Muscle layer of colon (tissue), 2 donors: Measurements from ENCODE around the gene CFAP52.
"Not testable (repeated sequence)": the region's sequence is repeated elsewhere in the genome, so short reads cannot be mapped to it uniquely, and the experiment has no call there.

Source experiments
- H3K27ac ChIP-seq: one replicate; pipeline ENCODE4 v1.7.0; 2013; ENCODE audit warnings: low read depth, mild to moderate bottlenecking, low read length, moderate library complexity
- H3K27me3 ChIP-seq, 2 donors: one replicate each; pipeline ENCODE4 v1.7.0; 2013; ENCODE audit warnings: low read length in 2 of 2, mild to moderate bottlenecking in 2 of 2; ENCODE audit not compliant: insufficient read depth in 2 of 2, control insufficient read depth in 1 of 2
- H3K36me3 ChIP-seq: one replicate; pipeline ENCODE4 v1.7.0; 2013; ENCODE audit warnings: mild to moderate bottlenecking, low read length; ENCODE audit not compliant: insufficient read depth
- H3K4me1 ChIP-seq: one replicate; pipeline ENCODE4 v1.7.0; 2013; ENCODE audit warnings: mild to moderate bottlenecking, low read length; ENCODE audit not compliant: insufficient read depth
- H3K4me3 ChIP-seq, 2 donors: one replicate each; pipeline ENCODE4 v1.7.0; 2013; ENCODE audit warnings: low read length in 2 of 2, low read depth in 1 of 2, mild to moderate bottlenecking in 1 of 2, moderate library complexity in 1 of 2
- H3K9ac ChIP-seq: one replicate; pipeline ENCODE4 v1.7.0; 2013; ENCODE audit warnings: low read length
- H3K9me3 ChIP-seq: one replicate; pipeline ENCODE4 v1.7.0; 2013; ENCODE audit warnings: mild to moderate bottlenecking, low read length
- donor health status: abdominal sarcoma.
- donor health status: Adenocarcinoma of cecum.

Gene CFAP52

DNA sequence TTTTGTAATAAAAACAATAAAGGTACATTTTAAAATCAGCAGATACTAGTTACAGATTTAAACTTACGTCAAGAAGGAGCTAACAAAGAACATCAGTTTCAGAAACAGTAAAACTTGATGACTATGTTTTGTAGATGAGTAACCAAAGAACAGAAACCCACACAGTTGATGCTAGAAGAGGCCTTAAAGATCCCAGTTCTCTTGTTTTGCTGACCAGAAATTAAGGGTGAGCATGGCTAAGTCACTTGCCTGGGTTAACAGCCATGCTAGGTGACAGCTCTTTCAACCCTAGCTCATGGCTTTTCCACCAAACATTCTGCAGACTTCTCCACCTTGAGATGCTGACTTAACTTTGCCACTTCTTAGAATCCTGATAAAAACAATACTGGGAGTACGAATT is 27.2 kb upstream of the CFAP52 start:
- Histone ChIP-seq H3K27me3 (no peaks in the 10 kb centered on the region), H3K9ac (no peak overlapping the region), H3K36me3 (peaks cover 3% of the 10 kb centered on the region), H3K4me1 (no peaks in the 10 kb centered on the region), H3K27ac (no peak overlapping the region), H3K4me3 (no peak overlapping the region), H3K9me3 (no peaks in the 10 kb centered on the region)

DNA sequence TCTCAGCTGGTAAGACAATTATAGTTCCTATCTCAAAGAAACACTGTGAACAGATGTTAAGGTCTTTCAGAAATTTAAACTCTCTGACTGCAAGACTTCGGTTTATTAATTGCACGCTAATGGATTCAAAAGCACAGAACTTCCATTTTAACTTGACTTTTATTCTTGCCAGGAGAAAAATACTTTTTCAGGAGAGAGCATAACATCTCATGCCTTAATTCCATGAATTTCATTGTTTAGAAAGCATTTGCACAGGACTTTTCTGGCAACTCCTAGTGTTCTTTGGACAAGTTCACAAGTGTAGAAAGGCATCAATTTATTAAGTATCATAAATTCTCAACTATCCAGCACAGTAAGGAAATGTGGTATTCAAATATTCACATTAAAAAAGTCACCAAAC is 23.3 kb upstream of the CFAP52 start:
- no peaks in the 10 kb centered on the region for H3K27me3 ChIP-seq
- peaks cover 3% of the 10 kb centered on the region for H3K36me3 ChIP-seq
- H3K9me3 ChIP-seq, result no peaks in the 10 kb centered on the region
- H3K27ac ChIP-seq, result no peak overlapping the region
- no peak overlapping the region for H3K4me3 ChIP-seq
- no peaks in the 10 kb centered on the region for H3K4me1 ChIP-seq
- H3K9ac ChIP-seq, result no peak overlapping the region

DNA sequence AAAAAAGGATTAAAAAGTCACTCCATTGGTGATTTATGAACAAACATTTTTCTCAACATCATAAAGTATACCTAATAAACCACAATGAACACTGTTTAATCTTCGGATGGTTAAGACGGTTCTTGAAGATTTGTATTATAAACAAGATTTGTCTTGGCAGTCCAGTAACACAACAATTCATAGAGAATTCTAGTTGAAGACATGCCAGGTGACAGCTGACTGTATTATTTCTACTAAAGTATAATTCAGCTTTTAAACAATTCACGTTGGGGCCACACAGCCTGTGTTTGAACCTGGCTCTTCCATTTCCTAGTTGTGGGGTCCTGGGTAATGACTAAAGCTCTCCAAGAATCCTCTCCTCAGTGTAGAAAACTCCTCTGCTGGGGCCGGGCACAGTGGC is 22.8 kb upstream of the CFAP52 start:
- peaks cover 3% of the 10 kb centered on the region for H3K36me3 ChIP-seq

DNA sequence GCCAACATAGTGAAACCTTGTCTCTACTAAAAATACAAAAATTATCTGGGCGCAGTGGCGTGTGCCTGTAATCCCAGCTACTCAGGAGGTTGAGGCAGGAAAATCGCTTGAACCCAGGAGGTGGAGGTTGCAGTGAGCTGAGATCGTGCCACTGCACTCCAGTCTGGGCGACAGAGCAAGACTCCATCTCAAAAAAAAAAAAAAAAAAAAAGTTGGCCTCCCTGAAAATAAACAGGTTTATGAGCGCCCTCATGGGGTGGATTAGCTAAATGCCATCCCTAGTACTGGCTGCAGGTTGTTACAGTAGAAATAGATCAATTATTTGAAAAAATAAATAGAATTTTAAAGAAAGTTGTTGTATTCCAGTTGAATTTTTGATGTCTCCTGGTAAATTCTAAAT is 21.7 kb upstream of the CFAP52 start:
- H3K36me3 ChIP-seq, H3K9me3 ChIP-seq, H3K27me3 ChIP-seq, H3K9ac ChIP-seq, H3K4me3 ChIP-seq, H3K4me1 ChIP-seq, H3K27ac ChIP-seq: not testable (repeated sequence)

More for the DNA sequence above, 22.8 kb upstream of the CFAP52 start:
- no peak overlapping the region for H3K4me3 ChIP-seq
- no peaks in the 10 kb centered on the region for H3K27me3 ChIP-seq
- no peaks in the 10 kb centered on the region for H3K9me3 ChIP-seq
- H3K27ac ChIP-seq, result no peak overlapping the region
- no peak overlapping the region for H3K9ac ChIP-seq
- H3K4me1 ChIP-seq, result no peaks in the 10 kb centered on the region

DNA sequence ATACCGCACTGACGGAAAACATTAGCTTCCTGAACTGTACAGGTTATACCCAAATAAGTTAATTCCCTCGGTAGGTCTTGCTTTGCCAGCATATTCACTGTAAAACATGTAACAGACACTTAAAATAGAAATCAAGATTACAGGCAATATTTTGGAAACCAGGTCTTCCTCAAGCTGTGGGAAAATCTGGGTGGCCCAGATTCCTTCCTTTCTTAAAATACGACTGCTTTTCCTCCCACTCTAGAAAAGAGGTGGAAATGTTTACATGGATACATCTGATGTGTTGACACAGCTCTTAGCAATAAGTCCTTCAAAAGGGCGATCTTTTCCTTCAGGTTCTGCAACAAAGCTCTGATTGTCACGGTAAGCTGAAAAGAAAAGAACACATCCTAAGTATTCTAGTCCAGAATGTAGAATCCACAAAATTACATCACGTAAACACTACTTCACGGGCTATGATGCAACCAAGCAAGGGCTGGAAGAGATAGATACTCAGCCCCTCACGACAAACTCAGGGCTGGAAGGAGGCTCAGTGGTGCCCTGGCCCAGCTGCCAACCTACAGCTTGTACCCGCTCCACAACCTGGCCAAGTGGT is 19.2 kb upstream of the CFAP52 start:
- H3K27ac ChIP-seq, result no peak overlapping the region
- H3K4me1 ChIP-seq, result no peaks in the 10 kb centered on the region
- H3K9ac ChIP-seq, result no peak overlapping the region
- no peaks in the 10 kb centered on the region for H3K27me3 ChIP-seq
- H3K36me3 ChIP-seq, result peaks cover 3% of the 10 kb centered on the region
- no peak overlapping the region for H3K4me3 ChIP-seq
- no peaks in the 10 kb centered on the region for H3K9me3 ChIP-seq

DNA sequence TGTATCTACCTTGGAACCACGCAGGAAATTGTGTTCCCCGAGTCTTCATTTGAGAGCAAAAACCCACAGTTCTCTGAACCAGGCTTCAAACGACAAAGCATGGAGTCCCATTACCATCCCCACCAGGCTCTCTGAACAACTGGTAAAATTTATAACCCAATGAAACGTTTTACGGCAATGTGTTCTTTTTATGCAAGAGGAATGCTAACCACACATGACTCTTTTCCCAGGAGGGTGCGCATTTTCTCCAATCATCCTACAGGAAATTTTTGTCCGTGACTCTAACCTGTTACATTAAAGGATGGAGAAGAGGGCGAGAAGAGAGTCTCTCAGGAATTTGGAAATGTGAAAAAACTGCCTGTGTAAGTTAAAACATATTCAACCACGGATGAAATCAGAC is 18.6 kb upstream of the CFAP52 start:
- Histone ChIP-seq H3K27me3 (no peaks in the 10 kb centered on the region), H3K27ac (no peak overlapping the region), H3K9me3 (no peaks in the 10 kb centered on the region), H3K4me1 (no peaks in the 10 kb centered on the region), H3K4me3 (no peak overlapping the region), H3K36me3 (peaks cover 3% of the 10 kb centered on the region), H3K9ac (no peak overlapping the region)

DNA sequence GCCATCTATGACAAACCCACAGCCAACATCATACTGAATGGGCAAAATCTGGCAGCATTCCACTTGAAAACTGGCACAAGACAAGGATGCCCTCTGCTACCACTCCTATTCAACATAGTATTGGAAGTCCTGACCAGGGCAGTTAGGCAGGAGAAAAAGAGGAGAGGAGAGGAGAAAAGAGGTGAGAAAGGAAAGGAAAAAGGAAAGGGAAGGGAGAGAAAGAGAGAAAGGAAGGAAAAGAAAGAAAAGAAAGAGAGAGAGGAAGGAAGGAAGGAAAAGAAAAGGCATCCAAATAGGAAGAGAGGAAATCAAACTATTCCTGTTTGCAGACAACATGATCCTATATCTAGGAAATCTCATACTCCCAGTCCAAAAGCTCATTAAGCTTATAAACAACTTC is 12.3 kb upstream of the CFAP52 start:
- no peaks in the 10 kb centered on the region for H3K27me3 ChIP-seq
- H3K27ac ChIP-seq, result no peak overlapping the region
- H3K9ac ChIP-seq, result no peak overlapping the region
- H3K36me3 ChIP-seq, result peaks cover 8% of the 10 kb centered on the region
- no peaks in the 10 kb centered on the region for H3K9me3 ChIP-seq
- H3K4me3 ChIP-seq, result no peak overlapping the region
- H3K4me1 ChIP-seq, result no peaks in the 10 kb centered on the region

DNA sequence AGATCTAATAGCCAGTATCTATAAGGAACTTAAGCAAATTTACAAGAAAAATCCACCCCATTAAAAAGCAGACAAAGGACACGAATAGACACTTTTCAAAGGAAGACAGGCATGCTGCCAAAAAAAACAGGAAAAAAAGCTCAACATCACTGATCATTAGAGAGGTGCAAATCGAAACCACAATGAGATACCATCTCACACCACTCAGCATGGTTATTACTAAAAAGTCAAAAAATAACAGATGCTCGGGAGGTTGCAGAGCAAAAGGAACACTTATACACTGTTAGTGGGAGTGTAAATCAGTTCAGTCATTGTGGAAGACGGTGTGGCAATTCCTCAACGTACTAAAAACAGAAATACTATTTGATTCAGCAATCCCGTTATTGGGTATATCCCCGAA is 10.4 kb upstream of the CFAP52 start:
- Histone ChIP-seq H3K4me3 (no peak overlapping the region), H3K27me3 (no peaks in the 10 kb centered on the region), H3K4me1 (no peaks in the 10 kb centered on the region), H3K36me3 (peaks cover 8% of the 10 kb centered on the region), H3K9ac (no peak overlapping the region), H3K27ac (no peak overlapping the region), H3K9me3 (no peaks in the 10 kb centered on the region)

DNA sequence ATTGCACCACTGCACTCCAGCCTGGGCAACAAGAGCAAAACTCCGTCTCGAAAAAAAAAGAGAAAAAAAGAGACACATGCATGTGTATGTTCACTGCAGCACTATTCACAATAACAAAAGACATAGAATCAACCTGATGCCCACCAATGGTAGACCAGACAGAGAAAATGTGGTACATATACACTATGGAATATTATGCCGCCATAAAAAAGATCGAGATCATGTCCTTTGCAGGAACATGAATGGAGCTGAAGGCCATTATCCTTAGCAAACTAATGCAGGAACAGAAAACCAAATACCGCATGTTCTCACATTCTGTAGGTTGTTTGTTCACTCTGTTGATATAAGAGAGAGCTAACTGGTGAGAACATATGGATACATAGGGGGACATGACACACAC is 9.7 kb upstream of the CFAP52 start:
- H3K27ac ChIP-seq, H3K9me3 ChIP-seq, H3K36me3 ChIP-seq, H3K4me1 ChIP-seq, H3K27me3 ChIP-seq, H3K4me3 ChIP-seq, H3K9ac ChIP-seq: not testable (repeated sequence)

DNA sequence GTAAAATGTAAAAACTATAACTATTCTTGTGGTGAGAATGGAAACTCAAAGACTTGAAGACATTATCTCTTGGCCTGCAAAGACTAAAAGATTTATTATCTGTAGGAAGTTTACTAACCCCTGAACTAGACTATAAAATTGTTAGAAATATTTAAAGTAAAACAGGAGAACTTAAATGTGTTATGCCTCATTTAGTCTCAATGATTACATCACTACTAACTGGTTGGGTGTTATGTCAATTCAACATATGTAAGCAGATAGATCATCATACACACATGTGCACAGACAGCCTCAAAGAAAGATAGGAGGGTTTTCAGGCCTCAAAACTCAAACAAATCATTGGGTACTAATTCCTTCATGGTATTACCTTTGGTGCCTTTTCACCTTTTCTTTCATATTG is 8.4 kb upstream of the CFAP52 start:
- H3K36me3 ChIP-seq, result peaks cover 8% of the 10 kb centered on the region
- H3K27me3 ChIP-seq, result no peaks in the 10 kb centered on the region
- no peak overlapping the region for H3K27ac ChIP-seq
- H3K9me3 ChIP-seq, result no peaks in the 10 kb centered on the region
- no peak overlapping the region for H3K4me3 ChIP-seq
- no peaks in the 10 kb centered on the region for H3K4me1 ChIP-seq
- no peak overlapping the region for H3K9ac ChIP-seq

DNA sequence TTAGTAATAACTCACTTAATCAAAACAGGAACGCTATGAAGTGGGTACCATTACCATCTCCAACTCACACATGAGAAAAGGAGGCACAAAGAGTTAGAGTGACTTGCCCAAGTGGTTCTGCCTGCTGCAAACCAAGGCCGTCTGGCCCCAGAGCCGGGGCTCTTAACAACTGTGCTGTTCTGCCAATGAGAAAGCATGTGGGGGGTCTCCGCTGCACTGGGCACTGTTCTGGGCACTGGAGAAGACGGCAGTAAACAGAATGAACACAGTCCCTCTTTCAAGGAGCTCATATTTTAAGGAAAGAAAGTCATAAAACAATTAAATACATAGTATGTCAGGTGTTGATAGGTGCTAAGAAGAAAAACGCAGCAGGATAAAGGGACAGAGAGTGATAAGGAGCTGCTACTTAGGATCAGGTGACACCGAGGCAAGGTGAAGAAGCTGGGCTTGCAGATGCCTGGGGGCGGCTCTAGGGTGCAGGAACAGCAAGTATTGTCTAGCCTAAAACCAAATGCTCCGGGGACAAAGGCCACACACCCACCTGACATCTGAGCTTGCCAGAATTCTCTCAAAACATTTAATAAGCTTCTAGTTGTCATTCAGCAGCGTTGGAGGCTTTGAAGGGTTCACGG is 7.4 kb upstream of the CFAP52 start:
- H3K9ac ChIP-seq, result no peak overlapping the region
- H3K27me3 ChIP-seq, result no peaks in the 10 kb centered on the region
- H3K36me3 ChIP-seq, result peaks cover 8% of the 10 kb centered on the region
- no peaks in the 10 kb centered on the region for H3K9me3 ChIP-seq
- no peak overlapping the region for H3K4me3 ChIP-seq
- H3K4me1 ChIP-seq, result no peaks in the 10 kb centered on the region
- no peak overlapping the region for H3K27ac ChIP-seq

DNA sequence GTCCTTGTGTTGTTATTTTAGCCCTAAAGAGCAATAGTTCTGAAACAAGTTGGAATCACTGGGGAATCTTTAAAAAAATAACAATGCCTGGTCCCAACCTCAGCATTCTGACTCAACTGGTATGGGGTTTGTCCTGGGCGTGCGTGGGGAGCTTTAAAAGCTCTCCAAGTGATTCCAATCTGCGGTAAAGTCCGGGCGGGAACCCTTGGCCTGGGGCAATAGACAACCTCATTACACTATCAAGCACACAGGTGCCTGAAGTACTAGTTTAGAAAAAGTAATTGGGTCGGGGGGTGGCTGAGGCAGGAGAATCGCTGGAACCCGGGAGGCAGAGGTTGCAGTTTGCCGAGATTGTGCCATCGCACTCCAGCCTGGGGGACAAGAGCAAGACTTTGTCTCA is 5.2 kb upstream of the CFAP52 start:
- H3K27ac ChIP-seq, result no peak overlapping the region
- no peak overlapping the region for H3K9ac ChIP-seq
- peaks cover 8% of the 10 kb centered on the region for H3K36me3 ChIP-seq
- H3K4me3 ChIP-seq, result no peak overlapping the region
- H3K4me1 ChIP-seq, result no peaks in the 10 kb centered on the region
- no peaks in the 10 kb centered on the region for H3K27me3 ChIP-seq
- no peaks in the 10 kb centered on the region for H3K9me3 ChIP-seq
